GM18873 (cell line): ENCODE data around the gene EVC2.

ENCODE experiments used
- ATAC-seq: cut with Tn5 transposase; IDR thresholded peaks from one replicate; pipeline ENCODE4 v1.9.1; 2021; ENCODE audit warnings: mild to moderate bottlenecking, moderate library complexity, moderate number of reproducible peaks; ENCODE audit not compliant: unreplicated experiment, low FRiP score

EVC2 gene

DNA sequence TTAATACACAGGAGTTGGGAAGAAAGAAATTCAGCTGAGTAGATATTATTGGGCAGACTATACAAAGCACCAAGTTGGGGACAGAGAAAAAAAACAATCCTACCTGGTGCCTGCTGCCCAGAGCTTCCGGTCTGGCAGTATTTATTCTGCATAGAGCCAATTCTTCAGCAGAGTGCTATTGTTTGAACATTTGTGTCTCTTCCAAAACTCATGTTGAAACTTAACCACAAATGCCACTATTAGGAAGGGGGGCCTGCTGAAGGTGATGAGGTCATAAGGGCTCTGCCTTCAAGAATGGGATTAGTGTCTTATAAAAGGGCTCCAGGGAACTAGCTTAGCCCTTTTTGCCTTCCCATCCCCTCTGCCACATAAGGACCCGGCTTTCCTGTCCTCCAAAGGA is 136.2 kb downstream of the EVC2 start:
- ATAC-seq = no peak

DNA sequence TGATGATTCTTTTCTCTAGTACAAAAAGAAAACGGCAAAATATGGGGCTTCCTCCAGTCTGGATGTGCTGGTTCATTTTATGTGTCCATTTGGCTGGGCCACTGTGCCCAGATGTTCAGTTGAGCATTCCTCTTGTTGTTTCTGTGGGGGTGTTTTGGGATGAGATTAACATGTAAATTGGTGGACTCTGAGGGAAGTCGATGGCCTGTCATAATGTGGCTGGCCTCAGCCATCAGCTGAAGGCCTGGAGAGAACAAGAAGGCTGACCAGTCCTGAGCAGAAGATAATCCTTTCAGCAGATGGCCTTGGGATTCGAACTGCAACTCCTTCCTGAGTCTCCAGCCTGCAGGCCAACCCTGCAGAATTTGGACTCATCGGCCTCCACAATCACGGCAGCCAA is 136.7 kb downstream of the EVC2 start:
- ATAC-seq = no peak

DNA sequence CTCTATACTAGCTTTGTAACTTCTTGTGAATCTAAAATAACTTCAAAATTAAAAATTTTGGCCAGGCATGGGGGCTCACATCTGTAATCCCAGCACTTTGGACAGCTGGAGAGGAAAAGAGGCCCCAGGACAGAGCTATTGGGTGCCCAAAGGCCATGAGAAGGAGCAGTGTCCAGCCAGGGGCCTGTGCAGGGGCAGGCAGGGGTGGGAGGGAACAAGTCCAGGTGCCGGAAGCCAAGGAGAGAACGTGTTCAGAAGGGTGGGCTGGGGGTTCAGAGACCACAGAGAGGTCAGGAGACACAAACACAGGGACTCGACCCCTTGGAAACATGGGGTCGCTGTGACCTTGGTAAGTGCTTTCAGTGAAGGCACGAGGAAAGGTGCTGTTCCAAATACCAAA is 138.9 kb downstream of the EVC2 start:
- no peak for ATAC-seq

DNA sequence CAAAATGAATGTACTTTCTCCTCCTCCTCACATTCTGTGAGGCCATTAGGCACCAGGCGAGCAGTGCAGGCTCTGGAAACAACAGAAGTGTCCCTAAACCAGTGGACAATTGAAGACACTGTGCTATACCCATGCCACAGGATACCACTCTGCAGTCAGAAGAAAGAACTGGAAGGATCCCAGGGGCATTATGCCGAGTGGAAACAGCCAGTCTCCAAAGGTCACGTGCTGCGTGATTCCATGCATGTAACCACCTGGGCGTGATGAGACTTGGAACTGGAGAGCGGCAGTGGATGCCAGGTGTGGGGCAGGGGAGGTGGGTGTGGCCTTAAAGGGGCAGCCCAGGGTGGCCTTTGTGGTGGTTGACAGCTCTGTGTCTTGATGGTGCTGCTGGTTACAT is 139.4 kb downstream of the EVC2 start:
- no peak for ATAC-seq

DNA sequence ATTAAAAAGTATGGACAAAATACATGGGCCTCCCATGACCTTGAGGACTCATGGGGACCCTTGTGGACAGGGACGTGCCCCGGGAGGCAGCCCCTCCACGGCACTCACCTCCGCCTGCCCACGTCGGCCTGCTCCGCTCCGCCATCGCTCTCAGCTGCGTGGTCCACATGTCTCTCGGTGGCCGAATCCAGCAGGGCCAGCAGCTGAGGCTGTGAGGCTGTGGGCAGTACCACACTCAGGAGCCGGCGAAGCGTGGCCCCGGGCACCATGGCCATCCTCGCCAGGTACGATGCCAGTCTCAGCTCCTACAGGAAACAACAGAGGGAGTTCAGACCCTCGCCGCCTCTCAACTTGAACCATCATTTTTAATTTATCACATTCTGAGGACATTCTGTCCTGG is 140.0 kb downstream of the EVC2 start:
- no peak for ATAC-seq

DNA sequence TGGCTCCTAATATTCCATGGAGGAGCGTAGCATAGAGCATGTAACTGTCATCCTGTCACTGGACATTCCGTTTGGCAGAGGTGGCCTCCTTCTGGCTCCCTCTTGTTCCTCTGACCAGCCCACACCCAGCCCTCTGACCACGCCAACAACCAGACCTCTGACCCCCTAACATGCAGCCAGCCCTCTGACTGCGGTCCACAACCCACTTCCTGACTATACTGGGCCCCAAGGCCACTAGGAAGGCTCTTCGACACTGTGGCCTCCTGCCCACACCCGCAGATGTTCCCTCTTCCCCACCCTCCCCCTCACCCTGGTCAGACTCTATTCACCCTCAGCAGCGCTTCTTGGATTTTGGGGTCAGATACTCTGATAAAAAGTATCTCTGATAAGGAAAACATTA is 141.4 kb downstream of the EVC2 start:
- ATAC-seq = no peak

DNA sequence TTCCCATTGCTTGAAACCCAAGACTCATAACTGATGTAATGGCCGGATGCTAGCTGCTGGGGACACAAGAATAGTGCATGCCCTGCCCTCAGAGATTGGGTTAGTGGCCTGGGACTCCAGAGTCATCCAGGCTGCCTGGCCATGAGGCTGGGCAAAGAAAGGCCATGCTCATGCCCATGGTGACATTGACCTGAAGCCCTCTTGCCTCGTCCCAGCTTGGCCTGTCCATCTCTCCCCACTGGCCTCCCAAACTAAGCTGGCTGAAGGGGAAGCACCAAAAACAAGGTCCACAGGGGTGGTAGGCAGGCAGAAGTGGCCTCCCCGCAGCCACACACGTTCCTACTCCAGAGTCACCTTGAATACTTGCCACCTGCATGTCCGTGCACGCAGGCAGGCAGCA is 141.8 kb downstream of the EVC2 start:
- no peak for ATAC-seq

DNA sequence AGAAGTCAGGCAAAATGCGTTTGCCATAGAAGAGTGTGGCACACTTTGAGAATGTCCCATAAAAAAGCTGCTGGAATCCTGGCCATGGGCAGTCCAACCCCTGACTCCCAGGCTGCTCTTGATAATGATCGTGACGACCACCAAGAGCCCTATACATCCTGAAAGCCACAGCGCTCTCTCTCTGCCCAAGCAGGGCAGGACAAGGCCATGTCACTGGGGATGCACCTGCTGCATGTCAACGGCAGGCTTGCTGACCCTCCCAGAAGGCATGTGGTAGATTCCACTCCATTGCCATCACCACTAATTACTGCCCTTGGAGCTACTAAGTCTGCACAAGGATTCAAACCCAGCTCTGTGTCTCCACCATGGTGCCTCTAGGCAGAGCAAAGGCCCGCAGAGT is 144.5 kb downstream of the EVC2 start:
- ATAC-seq = no peak

DNA sequence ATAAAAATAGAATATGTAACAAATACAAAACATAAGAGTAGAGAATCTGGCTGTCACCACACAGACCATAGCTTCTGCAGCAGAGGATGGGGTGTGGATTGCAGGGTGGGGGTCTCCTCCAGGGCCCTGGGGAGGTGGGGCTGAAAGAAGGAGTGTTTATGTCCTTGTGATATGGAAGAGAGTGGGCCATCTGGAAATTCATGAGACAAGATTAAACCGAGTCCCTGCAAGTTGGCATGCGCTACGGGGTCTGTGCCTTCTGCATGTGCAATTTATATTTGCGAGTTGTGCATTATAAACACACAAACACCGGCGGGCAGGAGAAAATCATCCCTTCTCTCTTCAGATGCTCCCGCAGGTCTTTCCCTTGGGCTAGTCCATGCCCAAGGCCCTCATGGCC is 145.9 kb downstream of the EVC2 start:
- no peak for ATAC-seq

DNA sequence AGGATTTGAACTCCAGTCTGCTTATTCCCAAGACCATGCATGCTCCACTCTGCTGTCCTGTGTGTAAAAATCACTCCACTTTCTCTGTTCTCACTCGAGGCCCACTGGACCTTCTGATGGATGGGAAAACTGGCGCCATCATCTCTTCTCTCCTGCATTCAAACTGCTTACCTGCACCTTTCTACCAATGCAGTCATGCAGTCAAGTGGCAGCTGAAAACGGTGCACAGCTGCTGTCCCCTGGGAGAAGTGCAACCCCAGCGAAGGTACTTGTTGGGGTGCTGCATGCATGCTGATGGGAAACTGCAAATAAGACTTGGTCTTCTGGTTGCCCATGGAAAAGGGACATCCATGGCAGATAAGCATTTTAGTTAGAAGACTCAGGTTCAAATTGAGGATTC is 147.1 kb downstream of the EVC2 start:
- no peak for ATAC-seq

DNA sequence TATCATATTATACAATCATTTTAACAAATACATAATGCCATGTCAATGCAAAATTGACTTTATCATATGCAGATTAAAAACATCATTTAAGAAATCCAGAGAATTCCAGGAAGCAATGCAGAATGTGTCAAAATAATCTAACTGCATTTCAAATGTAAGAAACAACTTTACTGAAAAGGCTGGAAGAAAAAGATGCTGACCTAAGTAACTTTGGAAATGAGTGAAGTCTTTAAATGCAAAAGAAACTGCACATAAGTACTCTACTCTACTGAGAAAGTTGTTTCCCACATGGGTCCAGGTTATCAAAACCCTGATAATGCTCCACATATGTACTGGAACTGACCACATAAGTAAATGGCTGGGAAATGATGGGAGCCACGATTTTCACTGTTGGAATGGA is 149.9 kb downstream of the EVC2 start:
- no peak for ATAC-seq

DNA sequence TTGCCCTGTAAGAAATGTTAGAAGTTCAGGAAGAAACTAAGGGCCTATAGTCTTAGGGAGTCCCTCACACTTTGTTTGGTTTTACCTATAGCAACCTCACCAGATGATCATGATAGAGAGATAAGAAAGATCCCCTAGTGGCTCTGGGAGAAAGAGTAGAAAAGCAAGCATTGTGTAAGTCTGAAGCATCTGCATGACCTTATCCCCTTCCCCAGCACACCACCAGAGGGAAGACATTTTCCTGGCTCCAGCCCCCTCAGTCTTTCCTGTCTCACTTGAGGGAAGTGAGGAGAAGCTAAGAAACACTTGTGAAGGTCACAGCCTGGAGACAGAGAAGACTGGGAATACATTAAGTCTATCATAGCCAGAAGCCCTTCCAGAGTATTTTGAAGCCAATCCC is 154.0 kb downstream of the EVC2 start:
- ATAC-seq = no peak

DNA sequence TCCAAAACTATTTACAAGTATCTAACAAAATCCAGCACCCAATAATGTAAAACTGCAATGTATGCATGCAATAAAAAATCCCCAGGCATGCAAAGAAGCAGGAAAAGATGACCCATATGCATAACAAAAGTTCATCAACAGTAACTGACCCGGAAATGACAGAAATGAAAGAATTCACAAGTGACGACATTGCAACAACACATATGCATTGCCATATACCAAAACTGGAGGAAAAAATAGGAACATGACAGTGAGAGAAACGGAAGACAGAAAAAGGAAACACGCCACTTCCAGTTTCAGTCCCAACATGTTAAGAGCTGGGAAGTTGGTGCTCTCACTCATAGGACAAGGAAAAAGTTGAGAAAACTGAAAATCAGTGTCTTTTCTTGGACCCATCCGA is 154.6 kb downstream of the EVC2 start:
- no peak for ATAC-seq

DNA sequence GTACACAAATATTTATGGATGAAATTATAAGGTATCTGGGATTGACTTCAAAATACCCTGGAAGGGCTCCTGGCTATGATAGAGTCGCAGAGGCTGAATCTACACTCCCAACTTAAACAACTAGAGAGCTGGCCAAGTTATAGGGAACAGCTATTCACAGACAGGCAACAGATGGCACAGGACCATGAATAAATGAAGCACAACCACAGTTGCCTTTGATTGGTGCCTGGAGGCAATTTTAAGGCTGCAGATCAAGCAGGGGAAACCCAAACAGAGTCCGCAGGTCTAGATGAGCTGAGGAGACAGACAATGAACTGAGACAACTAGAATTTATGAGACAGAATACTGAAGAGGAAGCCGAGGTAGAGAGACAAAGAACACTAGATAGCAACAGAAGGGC is 155.9 kb downstream of the EVC2 start:
- ATAC-seq = no peak

DNA sequence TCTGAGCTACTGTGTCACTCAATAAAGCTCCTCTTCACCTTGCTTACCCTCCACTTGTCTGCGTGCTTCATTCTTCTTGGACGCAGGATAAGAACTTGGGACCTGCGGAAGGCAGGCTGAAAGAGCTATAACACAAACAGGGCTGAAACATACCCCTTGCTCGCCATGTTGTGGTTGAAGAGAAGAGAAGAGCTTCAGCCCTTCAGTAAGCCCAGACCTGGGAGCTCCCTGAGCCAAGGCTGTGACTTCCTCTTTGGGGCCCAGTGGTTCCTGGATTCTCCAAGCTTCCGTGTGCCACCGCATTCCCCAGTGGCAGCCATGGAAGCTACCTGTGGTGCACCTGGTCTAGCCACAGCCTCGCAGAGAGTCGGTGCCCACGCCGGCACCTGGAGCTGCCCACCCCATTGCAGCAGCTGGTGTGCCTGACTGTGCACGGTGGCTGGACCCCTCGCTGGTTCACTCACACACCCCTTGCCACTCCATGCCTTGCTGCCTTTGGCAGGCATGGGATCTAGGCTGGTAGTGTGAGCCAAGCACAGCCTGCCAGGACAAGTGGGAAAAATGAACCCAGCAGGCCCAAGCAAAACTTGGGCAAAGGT is 160.6 kb downstream of the EVC2 start:
- no peak for ATAC-seq

DNA sequence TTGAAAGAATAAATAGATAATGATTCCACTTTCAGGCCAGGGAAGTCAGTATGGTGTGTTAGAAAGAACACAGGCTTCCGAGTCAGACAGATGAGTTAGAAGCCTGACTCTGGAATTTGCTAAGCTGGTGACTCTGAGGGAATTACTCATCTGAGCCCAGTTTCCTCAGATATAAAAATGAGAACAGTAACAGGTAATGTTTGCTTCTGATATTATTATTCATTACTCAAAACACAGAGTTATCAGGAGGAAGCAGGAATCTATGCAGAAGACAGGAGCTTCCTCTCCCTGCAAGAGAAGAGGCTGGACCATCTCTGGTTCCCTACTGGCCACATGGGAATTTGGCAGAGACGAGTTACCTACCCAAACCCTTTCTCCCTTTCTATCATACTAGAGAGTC is 163.1 kb downstream of the EVC2 start:
- no peak for ATAC-seq

DNA sequence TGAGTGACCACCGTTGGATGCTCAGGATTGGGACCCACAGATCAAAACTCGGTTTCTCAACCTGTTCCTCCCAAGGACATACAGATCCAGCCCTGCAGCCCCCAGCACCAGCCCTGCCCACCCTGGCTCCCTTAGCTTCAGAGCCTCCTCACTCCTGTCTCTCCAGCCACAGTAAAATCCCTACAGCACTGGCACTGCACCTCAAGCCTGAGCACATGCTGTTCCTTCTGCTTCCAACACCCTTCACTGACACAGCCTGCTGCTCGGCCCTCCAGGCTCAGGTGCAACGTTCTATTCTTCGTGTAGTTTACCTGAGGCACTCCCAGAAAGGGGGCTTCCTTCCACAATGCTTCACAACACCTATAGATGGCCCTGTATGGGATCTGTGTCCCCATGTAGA is 163.6 kb downstream of the EVC2 start:
- ATAC-seq = no peak

DNA sequence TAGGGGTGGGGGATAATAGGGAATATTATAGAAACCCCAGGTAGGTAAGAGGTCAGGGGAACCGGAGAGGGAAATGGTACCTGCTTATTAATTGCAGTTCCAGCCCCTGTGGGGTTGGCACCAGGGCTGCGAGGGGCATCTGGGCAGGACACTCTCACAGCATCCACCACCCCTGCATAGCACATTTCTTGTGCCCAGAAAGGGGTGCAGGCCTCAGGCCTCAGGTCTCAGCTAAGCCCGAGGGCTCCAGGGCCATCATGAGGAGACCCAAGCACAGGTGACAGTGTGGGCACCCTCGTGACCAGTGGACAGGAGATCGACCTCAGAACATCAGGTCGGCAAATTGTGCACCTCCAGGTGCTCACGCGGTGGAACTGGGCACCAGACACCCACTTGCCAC is 164.7 kb downstream of the EVC2 start:
- no peak for ATAC-seq

DNA sequence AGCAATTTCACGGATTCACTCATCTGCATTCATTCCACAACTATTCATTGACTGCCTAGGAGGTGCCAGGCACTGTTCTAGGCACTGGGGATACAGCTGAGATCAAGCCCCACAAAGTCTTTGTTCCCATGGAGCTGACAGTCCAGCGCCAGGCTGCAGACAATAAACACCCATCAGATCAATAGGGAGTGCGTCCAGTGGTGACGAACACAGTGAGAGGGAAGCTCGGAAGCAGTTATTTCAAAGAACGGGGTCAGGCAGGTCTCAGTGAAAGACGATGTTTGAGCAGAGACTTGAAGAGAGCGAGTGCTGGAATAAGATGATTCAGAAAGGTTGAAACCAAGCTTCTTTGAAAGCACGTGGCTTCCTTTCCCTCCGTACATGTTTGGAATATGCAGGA is 167.2 kb downstream of the EVC2 start:
- ATAC-seq = no peak

DNA sequence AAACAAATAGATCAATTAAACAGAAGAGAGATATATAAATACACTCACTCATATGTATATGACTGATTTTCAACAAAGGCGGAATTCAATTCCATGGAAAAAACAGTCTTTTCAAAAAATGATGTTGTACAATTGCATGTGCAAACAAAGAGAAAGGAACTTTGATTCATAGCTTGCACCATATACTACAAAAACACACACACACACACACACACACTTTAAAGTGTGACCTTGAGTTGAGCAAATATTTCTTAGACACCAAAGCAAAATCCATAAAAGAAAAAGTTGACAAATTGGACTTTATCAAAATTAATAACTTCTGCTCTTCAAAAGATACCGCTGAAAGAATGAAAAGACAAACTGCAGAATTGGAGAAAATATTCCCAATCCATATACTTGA is 168.8 kb downstream of the EVC2 start:
- no peak for ATAC-seq

DNA sequence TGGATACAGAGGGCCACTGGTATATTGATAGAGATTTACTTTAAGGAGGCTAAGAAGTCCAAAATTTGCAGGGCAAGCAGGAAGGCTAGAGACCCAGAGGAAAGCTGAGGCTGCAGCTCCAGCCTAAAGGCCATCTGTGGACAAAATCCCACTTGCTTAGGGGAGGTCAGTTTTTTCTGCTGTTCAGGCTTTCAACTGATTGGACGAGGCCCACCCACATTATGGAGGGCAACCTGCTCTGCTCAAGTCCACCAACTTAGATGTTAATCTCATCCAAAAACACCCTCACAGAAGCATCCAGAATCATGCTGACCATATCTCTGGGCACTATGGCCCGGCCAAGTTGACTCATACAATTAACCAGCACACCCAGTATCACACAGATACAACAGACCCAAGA is 176.3 kb downstream of the EVC2 start:
- ATAC-seq = no peak

DNA sequence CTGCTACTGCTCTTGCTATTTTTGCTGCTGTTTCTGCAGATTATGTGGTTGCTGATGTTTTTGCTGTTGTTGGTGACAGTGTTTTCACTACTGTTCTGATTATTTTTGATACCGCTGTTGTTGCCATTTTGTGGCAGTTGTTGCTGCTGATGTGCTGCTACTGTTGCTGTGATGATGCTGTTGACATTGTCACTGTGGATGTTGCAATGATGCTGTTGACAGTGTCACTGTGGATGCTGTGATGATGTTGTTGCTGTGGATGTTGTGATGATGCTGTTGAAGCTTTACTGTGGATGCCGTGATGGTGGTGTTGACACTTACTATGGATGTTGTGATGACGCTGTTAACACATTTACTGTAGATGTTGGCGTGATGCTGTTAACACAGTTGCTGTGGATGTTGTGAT is 180.3 kb downstream of the EVC2 start:
- no peak for ATAC-seq

DNA sequence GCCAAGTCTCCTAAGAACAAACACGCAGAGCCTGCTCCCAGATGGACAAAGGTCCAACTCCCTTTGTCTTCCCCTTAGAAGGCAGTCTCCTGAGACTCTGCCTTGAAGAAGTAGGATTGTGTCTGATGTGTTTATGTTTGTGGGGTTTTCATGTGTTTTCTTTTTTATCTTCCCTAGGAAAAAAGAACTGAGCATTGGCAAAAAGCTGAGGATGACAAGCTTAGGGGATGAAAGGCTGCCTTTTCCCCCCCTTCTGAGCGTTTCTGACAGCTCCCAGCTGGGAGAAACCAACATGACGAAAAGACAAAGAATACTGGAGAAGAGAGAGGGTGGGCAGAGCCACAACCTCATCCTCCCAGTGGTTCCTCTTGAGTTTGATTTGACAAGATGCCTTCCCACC is 181.1 kb downstream of the EVC2 start:
- ATAC-seq = no peak
